ENCODE data around the gene UNK. TPM values are rescaled to one million over a fixed set of nuclear protein-coding genes. Genes with fewer than 3 reads are reported as not detected.
A peak's percentile ranks its signal among the peaks of the same experiment; 100 is the strongest.

UNK gene
- total RNA-seq, 2 experiments from 2014 or later, result 37.4 to 39.8 TPM

DNA sequence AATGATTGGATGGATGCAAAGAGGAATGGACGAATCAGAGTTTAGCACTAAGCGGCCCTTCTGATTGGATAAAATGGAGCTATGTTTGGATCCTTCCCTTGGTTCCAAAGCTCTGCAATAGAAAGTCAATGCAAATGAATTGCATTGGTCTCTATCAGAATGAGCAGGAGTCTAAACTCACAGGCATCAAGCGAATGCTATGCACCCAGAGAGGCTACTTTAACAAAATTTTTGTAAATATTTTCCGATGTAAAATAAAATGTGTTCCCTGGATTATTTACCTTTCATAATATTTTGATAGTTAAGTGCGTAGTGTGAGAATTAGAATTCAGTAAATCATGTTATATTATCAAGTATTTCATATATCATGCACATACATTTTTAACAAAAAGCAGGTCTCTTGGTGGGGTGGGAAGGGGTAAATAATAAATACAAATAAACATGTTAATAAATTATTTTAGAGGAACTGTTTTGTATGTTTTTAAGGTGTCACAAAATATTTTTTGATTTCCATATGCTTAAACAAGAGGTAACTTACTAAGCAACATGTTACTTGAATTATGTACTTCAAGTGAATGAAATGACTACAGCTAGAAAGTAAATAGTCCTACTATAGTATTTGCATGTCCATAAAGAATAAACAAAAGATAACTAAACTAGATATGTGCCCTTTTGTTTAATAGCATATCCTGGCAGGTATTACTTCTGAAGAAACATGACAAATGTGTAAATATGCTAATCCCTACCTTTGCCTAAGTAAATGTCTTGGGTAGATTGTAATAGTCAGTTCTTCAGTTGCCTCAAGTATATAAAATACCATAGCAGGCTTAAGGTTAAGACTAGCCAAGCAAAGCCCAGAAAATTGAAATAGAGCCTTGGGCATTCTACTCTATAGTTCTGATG, 4.4 kb upstream of the UNK start:
- Mint-ChIP-seq H3K27me3 (no peaks in the 10 kb centered on the region), H3K4me1 (peaks cover 44% of the 10 kb centered on the region), H3K36me3 (peaks cover 34% of the 10 kb centered on the region), H3K9me3 (no peaks in the 10 kb centered on the region), H3K4me3 (peak overlapping the region; percentile 99), H3K27ac (peak overlapping the region; percentile 99)
- DNase-seq (no peak), ATAC-seq (ENCODE audit: low read depth) (no peak)
- POLR2A ChIA-PET, result interaction anchor here (0.6 to 7.8 kb wide), 44 partner anchors 9 to 635 kb away, joined by 3 to 129 read pairs (median 4); partner anchors contain the start of genes FBF1, GALK1, PRPSAP1 and TMEM94

- ATAC-seq (ENCODE audit: low read depth), result peak; percentile 20
- no peaks in the 10 kb centered on the region for H3K9me3 Mint-ChIP-seq
- H3K4me1 Mint-ChIP-seq, result peaks cover 40% of the 10 kb centered on the region
- no peaks in the 10 kb centered on the region for H3K27me3 Mint-ChIP-seq
- H3K36me3 Mint-ChIP-seq, result peaks cover 15% of the 10 kb centered on the region
- POLR2A ChIA-PET, result interaction anchor here (0.6 to 5.9 kb wide), 26 partner anchors 8 to 1032 kb away, joined by 3 to 65 read pairs (median 5); partner anchors contain the start of genes GALK1, GRB2, TRIM65 and UNC13D
- H3K4me3 Mint-ChIP-seq, result peak overlapping the region; percentile 94
- H3K27ac Mint-ChIP-seq, result peak overlapping the region; percentile 99
- DNase-seq, result no peak
Measured at GRCh38 chr17:75783069-75783783, 1.4 kb upstream of the UNK start.

- Mint-ChIP-seq H3K9me3 (no peaks in the 10 kb centered on the region), H3K4me3 (peak overlapping the region; percentile 94), H3K36me3 (peaks cover 8% of the 10 kb centered on the region), H3K27ac (peak overlapping the region; percentile 99), H3K27me3 (no peaks in the 10 kb centered on the region), H3K4me1 (peaks cover 36% of the 10 kb centered on the region)
- ATAC-seq (ENCODE audit: low read depth), result peak; percentile 0
- no peak for DNase-seq
- POLR2A ChIA-PET, result interaction anchor here (0.6 to 5.9 kb wide), 24 partner anchors 9 to 492 kb away, joined by 3 to 65 read pairs (median 4); partner anchors contain the start of genes GALK1, GRB2, RECQL5 and SAP30BP
Measured at GRCh38 chr17:75783803-75784472, 668 bp upstream of the UNK start.

DNA sequence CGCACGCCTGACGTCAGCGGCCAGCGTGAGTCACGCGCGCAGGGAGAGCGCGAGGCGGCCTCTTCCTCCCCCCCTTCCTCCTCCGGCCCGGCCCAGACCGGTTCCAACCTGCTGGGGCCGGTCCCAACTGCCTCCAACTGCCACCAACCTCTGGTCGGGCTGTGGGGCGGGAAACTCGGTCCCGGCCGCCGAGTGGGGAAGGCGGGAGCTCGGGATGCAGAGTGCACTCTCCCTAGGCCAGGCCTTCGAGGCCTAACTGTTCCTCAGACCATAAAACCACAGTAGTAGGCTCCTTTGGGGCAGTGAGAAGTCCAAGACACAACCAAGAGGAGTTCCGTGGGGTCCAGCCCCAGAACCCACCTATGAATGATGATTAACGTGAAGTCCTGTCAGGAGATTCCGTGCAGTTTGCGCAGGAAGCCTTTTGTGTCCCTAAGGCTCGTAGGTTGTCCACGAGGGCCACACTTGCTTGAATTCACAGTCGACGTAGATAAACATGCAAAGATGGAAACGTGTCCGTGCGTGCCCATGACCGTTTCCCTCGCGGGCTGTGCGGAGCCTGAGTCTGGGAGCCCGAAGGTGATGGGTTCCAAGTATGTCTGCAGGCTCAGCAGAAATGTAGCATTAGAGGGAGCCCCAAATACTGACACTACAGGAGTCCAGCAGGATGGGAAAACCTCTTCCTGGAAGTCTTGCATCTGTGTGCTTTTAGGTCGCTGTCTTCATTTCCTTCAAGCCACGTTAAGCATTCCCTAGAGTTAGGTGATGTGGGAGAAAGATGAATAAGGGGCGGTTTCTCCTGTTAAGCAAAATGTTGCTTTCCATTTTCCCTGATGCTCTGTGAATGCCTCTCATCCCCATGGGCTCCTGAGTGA, 647 bp downstream of the UNK start:
- POLR2A ChIA-PET, result interaction anchor here (0.6 to 5.9 kb wide), 16 partner anchors 10 to 494 kb away, joined by 3 to 65 read pairs (median 6); partner anchors contain the start of genes GALK1, RECQL5, SAP30BP and TRIM47
- peaks cover 4% of the 10 kb centered on the region for H3K36me3 Mint-ChIP-seq
- peak; percentile 57 for ATAC-seq (ENCODE audit: low read depth)
- no peaks in the 10 kb centered on the region for H3K9me3 Mint-ChIP-seq
- DNase-seq, result peak; percentile 93
- H3K4me3 Mint-ChIP-seq, result peak overlapping the region; percentile 94
- peak overlapping the region; percentile 99 for H3K27ac Mint-ChIP-seq
- H3K4me1 Mint-ChIP-seq, result peaks cover 31% of the 10 kb centered on the region
- H3K27me3 Mint-ChIP-seq, result no peaks in the 10 kb centered on the region

- H3K4me3 Mint-ChIP-seq, result no peak overlapping the region
- no peak for ATAC-seq (ENCODE audit: low read depth)
- no peaks in the 10 kb centered on the region for H3K9me3 Mint-ChIP-seq
- peaks cover 8% of the 10 kb centered on the region for H3K36me3 Mint-ChIP-seq
- H3K27ac Mint-ChIP-seq, result no peak overlapping the region
- H3K4me1 Mint-ChIP-seq, result peaks cover 23% of the 10 kb centered on the region
- no peaks in the 10 kb centered on the region for H3K27me3 Mint-ChIP-seq
- DNase-seq, result no peak
- POLR2A ChIA-PET, result interaction anchor here (1.6 kb wide), 2 partner anchors 11 to 15 kb away, joined by 4 to 5 read pairs; a partner anchor contains a TSS
Measured at GRCh38 chr17:75791254-75791653, 6.6 kb downstream of the UNK start.

GRCh38 chr17:75793460-75793859, 8.9 kb downstream of the UNK start:
- Mint-ChIP-seq H3K9me3 (no peaks in the 10 kb centered on the region), H3K4me3 (no peak overlapping the region), H3K27ac (peak overlapping the region; percentile 14), H3K4me1 (peaks cover 18% of the 10 kb centered on the region), H3K27me3 (no peaks in the 10 kb centered on the region), H3K36me3 (peaks cover 10% of the 10 kb centered on the region)
- ATAC-seq (ENCODE audit: low read depth) (no peak), DNase-seq (no peak)
- POLR2A ChIA-PET, result no interaction called here

- peaks cover 16% of the 10 kb centered on the region for H3K36me3 Mint-ChIP-seq
Measured at GRCh38 chr17:75795820-75796607, 11.4 kb downstream of the UNK start.

GRCh38 chr17:75799402-75799801, 14.8 kb downstream of the UNK start:
- DNase-seq (peak; percentile 5), ATAC-seq (ENCODE audit: low read depth) (no peak)
- Mint-ChIP-seq H3K27ac (no peak overlapping the region), H3K36me3 (peaks cover 16% of the 10 kb centered on the region), H3K9me3 (no peaks in the 10 kb centered on the region), H3K4me1 (peaks cover 11% of the 10 kb centered on the region), H3K4me3 (no peak overlapping the region), H3K27me3 (no peaks in the 10 kb centered on the region)
- POLR2A ChIA-PET, result interaction anchor here (0.6 to 1.0 kb wide), 2 partner anchors 11 to 14 kb away, joined by 3 read pairs; no protein-coding TSS in a partner anchor

More at GRCh38 chr17:75795820-75796607, 11.4 kb downstream of the UNK start:
- H3K9me3 Mint-ChIP-seq, result no peaks in the 10 kb centered on the region
- ATAC-seq (ENCODE audit: low read depth) (no peak), DNase-seq (peak; percentile 0)
- no peak overlapping the region for H3K4me3 Mint-ChIP-seq
- POLR2A ChIA-PET, result interaction anchor here (0.6 to 2.1 kb wide), 5 partner anchors 10 to 41 kb away, joined by 4 to 8 read pairs (median 6); no protein-coding TSS in a partner anchor
- no peaks in the 10 kb centered on the region for H3K27me3 Mint-ChIP-seq
- no peak overlapping the region for H3K27ac Mint-ChIP-seq
- H3K4me1 Mint-ChIP-seq, result peaks cover 16% of the 10 kb centered on the region

GRCh38 chr17:75803883-75804282, 19.3 kb downstream of the UNK start:
- H3K27me3 Mint-ChIP-seq, result no peaks in the 10 kb centered on the region
- H3K36me3 Mint-ChIP-seq, result peaks cover 9% of the 10 kb centered on the region
- no peak overlapping the region for H3K4me3 Mint-ChIP-seq
- H3K27ac Mint-ChIP-seq, result no peak overlapping the region
- H3K9me3 Mint-ChIP-seq, result no peaks in the 10 kb centered on the region
- DNase-seq, result no peak
- H3K4me1 Mint-ChIP-seq, result peaks cover 6% of the 10 kb centered on the region
- POLR2A ChIA-PET, result interaction anchor here (0.7 to 1.6 kb wide), 5 partner anchors 19 to 28 kb away, joined by 3 to 11 read pairs (median 3); a partner anchor contains a TSS
- peak; percentile 39 for ATAC-seq (ENCODE audit: low read depth)

- Mint-ChIP-seq H3K4me3 (no peak overlapping the region), H3K27me3 (no peaks in the 10 kb centered on the region), H3K9me3 (no peaks in the 10 kb centered on the region), H3K27ac (no peak overlapping the region), H3K4me1 (peaks cover 6% of the 10 kb centered on the region), H3K36me3 (peaks cover 3% of the 10 kb centered on the region)
- no peak for ATAC-seq (ENCODE audit: low read depth)
- DNase-seq, result no peak
- POLR2A ChIA-PET, result interaction anchor here (1.0 to 1.3 kb wide), 2 partner anchors 16 to 27 kb away, joined by 3 to 5 read pairs; no protein-coding TSS in a partner anchor
Measured at GRCh38 chr17:75806822-75807500, 22.4 kb downstream of the UNK start.

GRCh38 chr17:75807861-75808260, 23.3 kb downstream of the UNK start:
- no peak overlapping the region for H3K27ac Mint-ChIP-seq

More at GRCh38 chr17:75807861-75808260, 23.3 kb downstream of the UNK start:
- Mint-ChIP-seq H3K4me1 (peaks cover 6% of the 10 kb centered on the region), H3K36me3 (peaks cover 3% of the 10 kb centered on the region), H3K4me3 (no peak overlapping the region), H3K9me3 (no peaks in the 10 kb centered on the region), H3K27me3 (no peaks in the 10 kb centered on the region)
- POLR2A ChIA-PET, result interaction anchor here (0.8 to 1.3 kb wide), 4 partner anchors 15 to 28 kb away, joined by 3 to 5 read pairs (median 4); partner anchors contain the start of gene UNK
- DNase-seq (no peak), ATAC-seq (ENCODE audit: low read depth) (no peak)
